HG02870 (cell line): ENCODE measurements around the gene ADIPOR2.

Experiments used
- ATAC-seq: cut with Tn5 transposase; IDR thresholded peaks from one replicate; pipeline ENCODE4 v1.9.1; 2021; ENCODE audit warnings: mild to moderate bottlenecking, moderate library complexity; ENCODE audit not compliant: unreplicated experiment

The ADIPOR2 gene

DNA sequence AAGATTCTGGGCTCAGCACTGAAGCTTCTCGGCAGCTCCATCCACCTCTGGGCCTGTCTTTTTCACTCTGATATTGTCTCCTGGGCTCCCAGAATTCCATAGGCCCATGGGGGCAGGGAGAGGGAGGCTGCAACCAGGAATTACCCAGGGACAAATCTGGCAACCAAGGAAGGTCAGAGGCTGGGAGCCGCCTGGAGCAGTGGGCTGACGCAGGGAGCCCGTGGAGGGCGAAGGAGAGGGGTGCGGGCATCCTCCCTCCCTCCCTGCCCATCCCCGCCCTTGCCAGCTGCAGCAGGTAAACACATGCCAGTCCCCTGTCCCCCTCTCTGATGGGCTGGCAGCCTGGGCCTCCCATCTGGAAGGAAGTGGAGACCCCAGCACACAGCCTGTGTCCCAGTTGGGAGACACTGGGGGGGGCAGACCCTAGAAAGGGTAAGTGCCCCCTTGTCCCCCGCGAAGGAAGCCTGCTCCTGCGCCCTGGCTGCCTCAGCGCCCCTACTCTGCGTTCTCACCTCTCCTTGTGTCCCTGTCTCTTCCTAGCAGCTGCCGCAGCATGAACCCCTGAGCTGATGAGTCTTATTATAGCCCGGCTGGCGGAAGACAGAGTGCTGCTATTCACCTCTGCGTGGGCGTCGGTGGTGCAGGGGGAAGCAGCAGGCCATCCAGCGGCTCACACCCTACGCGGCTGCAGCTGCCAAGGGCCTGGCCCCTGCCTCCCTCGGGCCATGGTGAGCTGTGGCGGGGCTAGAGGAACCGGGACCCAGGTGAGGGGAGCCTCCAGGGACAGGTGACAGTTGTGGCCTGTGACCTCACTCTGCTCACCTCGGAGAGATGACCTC, 136.2 kb downstream of the ADIPOR2 start:
- no peak for ATAC-seq

DNA sequence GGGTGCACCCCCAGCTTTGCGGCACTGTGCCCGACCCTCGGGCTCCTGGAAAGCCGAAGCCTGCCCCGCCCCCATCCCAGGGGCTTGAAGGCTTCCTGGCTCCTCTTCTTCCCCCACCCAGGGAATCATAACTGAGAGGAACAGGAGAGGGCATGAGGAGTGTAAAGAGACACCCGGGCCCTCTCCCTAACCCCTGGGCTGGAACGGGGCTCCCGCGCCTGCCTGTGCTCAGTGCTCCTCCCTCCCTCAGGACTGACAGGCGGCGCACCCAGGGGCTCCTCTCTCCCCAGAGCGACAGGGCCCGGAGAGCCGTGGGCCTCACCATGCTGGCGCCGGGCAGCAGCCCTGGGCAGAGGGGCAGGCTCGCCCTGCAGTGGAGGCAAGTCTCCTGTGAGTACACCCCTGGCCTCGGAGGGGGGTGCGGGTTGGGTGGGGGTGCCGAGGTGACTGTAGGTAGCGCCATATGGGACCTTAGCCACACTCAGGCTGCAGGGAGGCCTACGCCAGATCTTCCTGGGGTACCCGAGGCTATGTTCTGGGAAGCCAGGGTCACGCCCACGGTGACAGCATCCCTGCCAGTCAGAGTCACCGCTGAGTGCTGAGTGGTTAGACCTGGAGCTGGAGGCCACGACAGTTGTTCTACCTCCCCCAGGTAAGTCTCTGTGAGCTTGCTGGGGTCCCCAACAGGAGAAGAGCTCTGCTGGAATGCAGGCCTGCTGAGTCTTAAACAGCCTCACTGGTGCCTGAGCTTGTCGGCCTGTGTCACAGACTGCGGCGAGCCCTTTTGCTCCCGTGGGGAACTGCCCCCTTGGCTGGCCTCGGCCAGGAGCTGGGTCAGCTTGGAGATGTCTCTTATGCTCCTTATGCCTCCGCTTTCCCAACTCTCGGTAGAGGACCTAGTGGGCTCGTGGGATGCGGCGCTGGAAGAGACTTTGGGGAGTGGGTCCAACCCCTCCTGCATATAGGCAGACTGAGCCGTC, 137.2 kb downstream of the ADIPOR2 start:
- no peak for ATAC-seq

DNA sequence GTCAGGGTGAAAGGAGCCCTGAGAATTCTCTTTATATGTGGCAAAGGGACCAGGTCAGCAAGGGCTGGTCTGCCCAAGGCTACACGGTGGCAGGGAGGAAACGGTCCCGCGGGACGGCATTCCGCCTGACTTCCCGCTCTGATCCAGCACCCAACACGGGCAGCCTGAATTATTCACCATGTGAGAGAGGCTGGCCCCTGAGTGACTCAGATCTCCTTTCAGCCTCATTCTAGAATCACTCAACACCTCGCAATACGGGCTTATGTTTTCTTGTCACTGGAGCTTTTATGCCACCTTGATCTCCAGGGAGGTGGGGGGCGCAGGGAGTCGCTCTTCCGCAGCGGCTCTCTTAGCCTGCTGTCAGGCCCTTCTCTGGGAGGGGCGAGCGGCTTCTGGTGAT, 138.0 kb downstream of the ADIPOR2 start:
- ATAC-seq: no peak

DNA sequence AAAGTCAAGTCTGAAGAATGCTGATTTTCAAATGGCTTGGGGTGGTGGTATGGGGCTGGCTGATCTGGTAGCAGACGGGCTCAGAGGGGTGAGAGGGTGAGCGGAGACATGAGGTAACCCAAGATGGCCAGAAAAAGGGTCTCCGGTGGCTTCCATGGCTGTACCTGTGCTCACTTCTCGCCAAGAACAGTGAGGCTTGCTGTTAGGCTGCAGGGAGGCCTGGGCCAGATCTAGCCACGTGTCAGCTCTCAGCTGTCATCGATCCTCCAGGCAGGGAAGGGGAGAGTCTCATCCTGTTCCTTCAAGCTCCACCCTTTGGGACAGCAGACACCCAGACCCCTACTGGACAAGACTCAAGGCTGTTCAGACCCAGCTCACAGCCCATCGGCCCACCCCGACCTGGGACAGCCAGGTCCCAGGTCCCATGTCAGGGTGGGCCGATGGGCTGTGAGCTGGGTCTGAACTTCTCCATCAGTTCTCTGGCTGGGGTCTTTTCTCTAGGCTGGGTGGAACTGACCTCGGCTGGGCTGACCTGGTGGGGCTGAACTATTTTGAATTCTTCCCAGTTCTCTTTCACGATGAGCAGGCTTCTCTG, 138.5 kb downstream of the ADIPOR2 start:
- no peak for ATAC-seq

DNA sequence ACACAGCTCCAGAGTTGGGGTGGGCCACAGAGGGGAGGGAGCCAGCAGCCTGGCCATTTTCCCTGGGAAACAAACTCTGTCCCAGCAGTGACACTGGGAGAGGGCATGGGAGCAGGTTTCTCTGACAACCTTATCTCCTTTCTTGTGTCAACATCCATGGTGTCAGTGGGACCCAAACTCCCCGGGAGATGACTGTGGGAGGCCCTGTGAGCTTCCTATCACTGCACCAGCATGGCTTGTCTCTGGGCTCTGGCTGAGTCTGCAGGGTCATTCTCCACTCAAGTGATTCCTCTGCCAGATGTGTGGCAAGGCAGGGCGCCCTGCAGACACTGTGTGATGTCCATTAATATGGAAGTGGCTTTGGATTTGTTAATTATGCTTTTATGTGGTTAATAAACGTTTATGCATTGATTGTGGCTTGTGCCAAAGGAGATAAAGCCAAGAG, 139.6 kb downstream of the ADIPOR2 start:
- ATAC-seq: no peak

DNA sequence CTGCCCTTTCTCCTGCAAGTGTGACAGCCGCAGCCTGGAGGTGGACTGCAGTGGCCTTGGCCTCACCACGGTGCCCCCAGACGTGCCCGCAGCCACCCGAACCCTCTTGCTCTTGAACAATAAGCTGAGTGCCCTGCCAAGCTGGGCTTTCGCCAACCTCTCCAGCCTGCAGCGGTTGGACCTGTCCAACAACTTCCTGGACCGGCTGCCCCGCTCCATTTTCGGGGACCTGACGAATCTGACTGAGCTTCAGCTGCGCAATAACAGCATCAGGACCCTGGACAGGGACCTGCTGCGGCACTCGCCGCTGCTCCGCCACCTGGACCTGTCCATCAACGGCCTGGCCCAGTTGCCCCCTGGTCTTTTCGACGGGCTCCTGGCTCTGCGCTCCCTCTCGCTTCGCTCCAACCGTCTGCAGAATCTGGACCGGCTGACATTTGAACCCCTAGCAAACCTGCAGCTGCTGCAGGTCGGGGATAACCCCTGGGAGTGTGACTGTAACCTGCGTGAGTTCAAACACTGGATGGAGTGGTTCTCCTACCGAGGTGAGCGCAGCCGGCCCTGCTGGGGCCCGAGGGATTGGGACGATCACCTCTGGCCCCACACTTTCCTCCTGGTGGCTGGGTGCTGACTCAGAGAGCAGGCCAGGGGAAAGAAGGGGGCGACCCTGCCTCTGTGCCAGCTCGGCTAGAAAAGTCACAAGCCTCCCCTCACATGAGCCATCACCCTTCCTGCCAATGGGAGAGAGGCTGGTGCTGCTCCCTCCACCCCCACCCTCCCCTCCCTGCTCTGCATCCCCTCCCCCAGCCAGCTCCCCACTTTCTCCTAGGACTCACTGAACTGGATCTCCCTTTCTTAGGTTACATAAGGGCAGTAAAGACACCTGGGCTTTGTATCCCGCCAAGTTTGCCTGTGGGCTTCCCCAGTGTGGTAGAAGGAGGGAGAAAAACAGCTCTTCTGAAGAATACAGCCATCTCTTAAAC, 140.4 kb downstream of the ADIPOR2 start:
- no peak for ATAC-seq

DNA sequence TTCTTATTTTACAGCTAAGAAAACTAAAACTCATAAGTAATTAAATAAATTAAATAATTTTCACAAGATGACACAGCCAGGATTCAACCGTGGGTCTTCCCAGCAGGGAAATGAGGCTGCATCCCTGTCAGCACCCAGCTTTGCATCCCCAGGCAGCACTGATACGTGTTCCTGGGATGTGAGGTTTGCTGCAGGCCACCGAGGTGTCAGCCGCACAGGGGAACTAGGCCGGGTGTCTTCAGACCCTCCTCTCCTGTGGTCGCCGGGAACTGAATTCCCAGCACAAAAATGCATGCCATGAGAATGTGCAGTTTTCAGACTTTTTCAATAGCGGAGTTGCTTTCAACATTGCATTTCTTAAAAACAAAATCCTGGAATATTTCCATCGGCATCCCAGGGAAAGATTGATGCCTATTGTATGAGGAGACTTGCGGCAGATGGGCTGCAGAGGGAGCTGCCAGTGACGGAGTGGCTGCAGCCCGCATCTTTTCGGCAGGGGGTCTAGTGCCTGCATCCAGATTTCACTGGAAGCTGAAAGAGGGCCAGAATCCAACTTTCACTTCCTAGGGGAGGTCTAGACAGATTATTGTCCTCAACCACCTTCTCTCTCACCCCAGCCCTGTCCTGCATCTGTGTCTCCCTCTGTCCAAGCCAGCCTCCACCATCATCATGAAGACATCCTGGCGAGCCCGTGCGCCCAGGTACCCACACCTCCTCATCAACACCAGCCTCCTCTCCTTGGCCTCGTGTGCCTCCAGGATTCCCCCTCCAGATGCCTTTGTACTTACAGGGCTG, 142.1 kb downstream of the ADIPOR2 start:
- ATAC-seq: no peak

DNA sequence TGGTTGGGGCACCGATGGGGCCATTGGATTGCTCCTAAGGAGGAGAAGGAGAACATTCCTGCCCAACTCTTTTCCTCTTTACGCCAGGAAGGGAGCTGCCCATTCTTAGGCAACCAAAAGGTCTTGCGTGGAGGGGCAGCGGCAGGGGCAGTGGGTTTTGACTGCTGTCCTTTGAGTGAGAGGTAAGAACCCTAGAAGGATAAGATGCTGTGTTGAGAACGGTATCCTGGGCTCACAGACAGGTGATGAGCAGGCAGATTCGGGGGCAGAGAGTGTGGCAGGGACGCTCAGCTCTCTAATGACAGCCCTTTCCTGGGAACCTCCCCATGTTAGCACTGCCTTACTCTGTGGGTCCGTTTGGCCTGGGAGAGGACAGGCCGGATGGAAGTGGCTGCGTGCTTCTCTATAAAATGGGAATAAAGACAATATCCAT, 142.7 kb downstream of the ADIPOR2 start:
- no peak for ATAC-seq

DNA sequence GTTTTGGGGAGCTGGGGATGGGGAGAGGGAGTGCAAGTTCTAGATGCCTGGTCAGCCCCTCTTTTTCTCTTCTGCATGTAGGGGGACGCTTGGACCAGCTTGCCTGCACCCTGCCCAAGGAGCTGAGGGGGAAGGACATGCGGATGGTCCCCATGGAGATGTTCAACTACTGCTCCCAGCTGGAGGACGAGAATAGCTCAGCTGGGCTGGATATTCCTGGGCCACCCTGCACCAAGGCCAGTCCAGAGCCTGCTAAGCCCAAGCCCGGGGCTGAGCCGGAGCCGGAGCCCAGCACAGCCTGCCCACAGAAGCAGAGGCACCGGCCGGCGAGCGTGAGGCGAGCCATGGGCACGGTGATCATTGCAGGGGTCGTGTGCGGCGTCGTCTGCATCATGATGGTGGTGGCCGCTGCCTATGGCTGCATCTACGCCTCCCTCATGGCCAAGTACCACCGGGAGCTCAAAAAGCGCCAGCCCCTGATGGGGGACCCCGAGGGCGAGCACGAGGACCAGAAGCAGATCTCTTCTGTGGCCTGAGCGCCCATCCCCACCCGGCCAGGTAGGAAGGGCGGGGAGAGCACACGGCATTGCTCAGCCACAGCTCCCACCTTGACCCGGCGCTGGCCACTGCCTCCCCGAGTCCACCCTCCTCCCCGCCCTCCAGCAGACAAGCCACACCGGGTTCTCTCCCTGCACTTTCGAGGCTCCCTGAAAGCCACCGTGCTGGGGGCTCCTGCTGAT, 143.5 kb downstream of the ADIPOR2 start:
- no peak for ATAC-seq

DNA sequence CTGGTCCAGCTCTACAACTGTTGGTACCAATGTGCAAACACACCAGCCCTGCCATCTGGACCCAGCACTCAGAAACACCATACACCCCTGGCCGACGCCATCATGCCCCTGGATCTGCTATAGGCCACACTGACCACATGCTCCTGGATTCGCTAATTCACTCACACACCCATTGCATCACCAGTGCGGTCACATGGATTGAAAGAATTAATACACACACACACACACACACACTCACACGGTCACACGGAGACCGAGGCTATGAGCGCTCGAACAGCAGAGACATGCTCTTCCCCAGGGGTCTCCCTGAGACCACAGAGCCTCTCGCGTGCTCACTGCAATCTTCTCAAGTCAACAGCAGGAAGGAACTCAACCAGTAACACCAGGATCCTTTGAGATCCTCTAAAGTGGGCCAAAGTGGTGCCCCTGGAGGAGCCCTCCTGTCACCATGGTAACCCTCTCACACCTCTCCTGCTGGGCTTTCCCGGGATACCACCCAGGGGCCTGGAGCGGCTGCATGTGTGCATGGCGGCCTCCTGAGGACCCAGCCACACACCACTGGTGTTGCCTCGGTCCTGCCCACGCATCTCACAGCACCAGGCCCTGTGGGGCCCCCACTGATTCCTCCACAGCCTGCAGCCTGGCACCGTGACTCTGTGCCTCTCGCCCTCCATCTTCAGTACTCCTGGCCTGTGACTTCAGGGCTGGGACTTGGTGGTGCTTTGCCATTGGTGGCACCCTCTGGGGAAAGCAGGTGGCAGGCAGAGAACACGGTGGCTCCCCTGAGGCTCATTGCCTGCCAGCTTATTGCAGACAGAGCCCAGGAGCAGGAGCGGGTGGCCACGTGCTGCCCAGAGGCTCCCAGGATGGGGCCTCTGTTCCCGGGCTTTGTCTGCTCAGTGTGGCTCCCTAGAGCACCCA, 144.6 kb downstream of the ADIPOR2 start:
- no peak for ATAC-seq

DNA sequence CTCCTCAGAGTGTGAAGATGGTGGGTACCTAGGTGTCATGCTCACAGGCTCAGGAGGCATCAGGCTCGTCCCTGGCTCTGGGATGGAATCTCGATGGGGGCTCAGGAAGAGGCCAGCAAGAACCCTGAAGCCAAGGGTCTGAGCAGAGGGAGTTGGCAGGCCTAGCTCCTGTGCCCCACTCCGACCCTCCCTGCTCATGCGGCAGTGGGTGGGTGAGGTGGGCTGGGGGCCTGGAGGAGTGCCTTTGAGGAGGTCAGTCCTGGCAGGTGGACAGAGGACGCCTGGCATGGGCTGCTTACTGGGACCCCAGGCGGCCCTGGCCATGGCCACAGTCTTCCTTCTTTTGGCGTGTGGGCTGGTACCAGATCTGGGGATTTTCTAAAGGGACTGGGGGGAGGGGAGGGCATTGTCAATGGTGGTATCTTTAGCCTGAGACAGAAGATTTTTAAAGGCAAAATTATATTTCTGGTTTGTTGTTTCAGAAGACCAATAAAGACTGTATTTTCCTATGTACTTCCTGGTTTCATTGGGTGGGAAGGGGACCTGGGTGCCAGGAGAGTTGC, 145.5 kb downstream of the ADIPOR2 start:
- no peak for ATAC-seq

DNA sequence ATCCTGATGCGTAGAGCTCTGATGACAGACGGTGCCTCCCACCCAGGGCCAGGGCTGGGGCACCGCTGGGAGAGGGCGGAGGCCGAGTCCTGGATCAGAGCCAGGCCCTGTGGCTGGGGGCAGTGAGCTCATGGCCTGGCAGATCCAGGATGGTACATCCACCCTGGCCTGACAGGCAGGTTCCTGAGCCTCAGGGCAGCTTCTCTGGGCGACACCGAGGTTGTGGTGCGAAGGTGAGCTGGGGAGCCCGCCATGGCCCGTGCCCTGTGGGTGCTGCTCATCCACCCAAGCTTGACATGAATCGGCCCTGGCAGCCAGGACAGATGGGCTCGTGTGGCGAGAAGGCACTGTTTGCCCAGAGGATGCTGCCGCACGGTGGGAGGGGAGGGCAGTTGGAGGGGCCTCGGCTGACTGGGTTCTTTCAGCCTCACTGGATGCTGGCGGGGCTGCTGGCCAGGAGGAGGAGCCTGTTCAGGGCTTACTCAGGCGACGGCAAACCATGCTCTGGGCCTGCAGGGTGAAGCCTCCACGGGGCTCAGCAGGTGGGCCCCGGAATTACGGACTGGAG, 146.1 kb downstream of the ADIPOR2 start:
- ATAC-seq: no peak

DNA sequence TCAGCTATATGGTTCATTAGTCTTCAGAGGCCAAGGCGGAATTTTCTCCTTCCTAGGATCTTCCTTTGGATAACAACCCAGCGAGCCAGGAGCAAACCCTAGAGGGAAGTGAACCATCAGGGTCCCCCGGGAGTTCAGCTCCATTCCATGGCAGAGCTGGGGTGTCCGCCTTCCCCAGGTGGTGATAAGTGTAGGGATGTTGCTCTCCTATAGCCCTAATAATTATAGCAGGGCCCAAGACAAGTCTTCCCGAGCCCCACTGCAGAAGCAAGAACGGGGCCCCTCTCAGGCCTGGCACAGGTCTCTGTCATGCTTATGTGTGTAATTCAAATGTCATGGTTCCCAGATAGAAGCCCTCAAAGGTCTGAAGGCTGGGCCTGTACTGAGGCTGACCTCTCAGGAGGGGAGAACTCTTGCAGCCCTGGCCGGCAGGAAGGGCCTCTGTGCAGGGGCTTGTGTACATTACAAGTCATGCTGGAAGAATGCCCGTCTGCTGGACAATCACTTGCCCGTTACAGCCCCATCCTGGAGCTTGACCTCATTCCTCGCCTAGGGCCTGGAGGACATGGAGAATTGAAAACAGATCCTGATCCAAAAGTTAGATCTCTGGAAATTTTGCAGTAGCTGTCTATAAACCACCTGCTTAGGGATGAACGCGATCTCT, 146.8 kb downstream of the ADIPOR2 start:
- no peak for ATAC-seq
